ENCODE measurements around the gene RRAGD.

Gene RRAGD

GRCh38 chr6:89412071-89413005 is at the start of gene RRAGD:
TSS of gene RRAGD (minus strand) at chr6:89412273. CDS start at chr6:89411993, 280 bp downstream.
- DNase-seq (ENCODE audit: low read depth in 2 of 2): peak; percentile 27 to 38

- DNase-seq (ENCODE audit: low read depth in 2 of 2): no peak
Measured at GRCh38 chr6:89460713-89461112, 48.6 kb upstream of the RRAGD start.

- no peak for DNase-seq (ENCODE audit: low read depth in 2 of 2)
Measured at GRCh38 chr6:89459501-89459900, 47.4 kb upstream of the RRAGD start.

GRCh38 chr6:89458704-89459103 is 46.6 kb upstream of the RRAGD start:
- DNase-seq (ENCODE audit: low read depth in 2 of 2): no peak

GRCh38 chr6:89454300-89454699 is 42.2 kb upstream of the RRAGD start:
- no peak for DNase-seq (ENCODE audit: low read depth in 2 of 2)

GRCh38 chr6:89452281-89452680 is 40.2 kb upstream of the RRAGD start:
- DNase-seq (ENCODE audit: low read depth in 2 of 2): no peak

GRCh38 chr6:89449193-89449592 is 37.1 kb upstream of the RRAGD start:
- no peak for DNase-seq (ENCODE audit: low read depth in 2 of 2)

GRCh38 chr6:89443658-89444057 is 31.6 kb upstream of the RRAGD start:
- DNase-seq (ENCODE audit: low read depth in 2 of 2): no peak

GRCh38 chr6:89440200-89440599 is 28.1 kb upstream of the RRAGD start:
- DNase-seq (ENCODE audit: low read depth in 2 of 2): no peak

- no peak for DNase-seq (ENCODE audit: low read depth in 2 of 2)
Measured at GRCh38 chr6:89439014-89439413, 26.9 kb upstream of the RRAGD start.

- DNase-seq (ENCODE audit: low read depth in 2 of 2): no peak
Measured at GRCh38 chr6:89438248-89438647, 26.2 kb upstream of the RRAGD start.

GRCh38 chr6:89436226-89436625 is 24.2 kb upstream of the RRAGD start:
- no peak for DNase-seq (ENCODE audit: low read depth in 2 of 2)

- no peak for DNase-seq (ENCODE audit: low read depth in 2 of 2)
Measured at GRCh38 chr6:89434954-89435353, 22.9 kb upstream of the RRAGD start.

- no peak for DNase-seq (ENCODE audit: low read depth in 2 of 2)
Measured at GRCh38 chr6:89434150-89434499, 22.1 kb upstream of the RRAGD start.

GRCh38 chr6:89433252-89434149 is 21.4 kb upstream of the RRAGD start:
- no peak for DNase-seq (ENCODE audit: low read depth in 2 of 2)

GRCh38 chr6:89432875-89433251 is 20.8 kb upstream of the RRAGD start, which contains the start of gene ANKRD6:
TSS of gene ANKRD6 (plus strand) at chr6:89433152. CDS start at chr6:89566977, 133,825 bp downstream.
- DNase-seq (ENCODE audit: low read depth in 2 of 2): peak; percentile 78 to 83

GRCh38 chr6:89430201-89430962 is 18.3 kb upstream of the RRAGD start:
- no peak for DNase-seq (ENCODE audit: low read depth in 2 of 2)

- no peak for DNase-seq (ENCODE audit: low read depth in 2 of 2)
Measured at GRCh38 chr6:89416796-89417195, 4.7 kb upstream of the RRAGD start.

- DNase-seq (ENCODE audit: low read depth in 2 of 2): no peak
Measured at GRCh38 chr6:89415185-89415584, 3.1 kb upstream of the RRAGD start.

- DNase-seq (ENCODE audit: low read depth in 2 of 2): no peak
Measured at GRCh38 chr6:89414215-89414614, 2.1 kb upstream of the RRAGD start.

- DNase-seq (ENCODE audit: low read depth in 2 of 2): no peak
Measured at GRCh38 chr6:89413006-89413400, 930 bp upstream of the RRAGD start.
